GM18498 (cell line): ENCODE data around the gene DISC1.
"Not testable (repeated sequence)": the region's sequence is repeated elsewhere in the genome, so short reads cannot be mapped to it uniquely, and the experiment has no call there.

Experiments used
- ATAC-seq: cut with Tn5 transposase; IDR thresholded peaks from one replicate; pipeline ENCODE4 v1.9.1; 2021; ENCODE audit warnings: mild to moderate bottlenecking, moderate library complexity; ENCODE audit not compliant: unreplicated experiment

The DISC1 gene

DNA sequence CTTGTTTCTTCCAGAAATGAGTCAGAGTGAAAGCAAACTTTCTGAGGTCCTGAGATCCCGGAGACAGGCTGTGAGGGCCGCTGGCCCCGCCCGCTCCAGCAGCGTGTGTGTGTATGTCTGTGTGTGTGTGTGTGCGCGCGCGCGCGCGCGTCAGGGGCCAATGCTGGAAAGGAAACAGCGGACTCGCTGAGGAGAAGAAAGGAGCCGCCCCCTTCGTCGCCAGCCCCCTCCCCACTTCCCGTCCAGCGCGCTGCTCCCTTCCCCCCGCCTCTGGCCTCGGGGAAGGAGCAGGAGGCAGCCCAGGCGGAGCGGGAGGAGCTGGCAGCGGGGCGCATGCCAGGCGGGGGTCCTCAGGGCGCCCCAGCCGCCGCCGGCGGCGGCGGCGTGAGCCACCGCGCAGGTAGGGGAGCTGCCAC lies at the start of gene DISC1:
Gene DISC1 (plus strand): TSS at position 256 of the 416 bp plus-strand sequence. CDS start 78 bp downstream, at position 334.
- peak; percentile 59 for ATAC-seq

GRCh38 chr1:231576804-231577718 lies 49.5 kb upstream of the DISC1 start:
- no peak for ATAC-seq

DNA sequence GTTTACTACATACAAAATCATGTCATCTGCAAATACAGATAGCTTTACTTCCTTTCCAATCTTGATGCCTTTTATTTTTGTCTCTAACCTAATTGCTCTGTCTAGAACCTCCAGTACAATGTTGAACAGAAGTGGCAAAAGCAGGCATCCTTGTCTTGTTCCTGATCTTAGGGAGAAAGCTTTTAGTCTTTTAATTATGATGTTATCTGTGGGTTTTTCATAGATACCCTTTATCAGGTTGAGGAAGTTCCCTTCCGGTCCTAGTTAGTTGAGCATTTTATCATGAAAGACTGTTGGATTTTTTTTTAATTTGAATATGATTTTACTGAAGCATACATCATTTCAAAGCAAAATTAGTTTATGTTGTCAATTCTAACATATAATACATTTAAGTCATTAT lies 45.7 kb upstream of the DISC1 start:
- ATAC-seq: no peak

DNA sequence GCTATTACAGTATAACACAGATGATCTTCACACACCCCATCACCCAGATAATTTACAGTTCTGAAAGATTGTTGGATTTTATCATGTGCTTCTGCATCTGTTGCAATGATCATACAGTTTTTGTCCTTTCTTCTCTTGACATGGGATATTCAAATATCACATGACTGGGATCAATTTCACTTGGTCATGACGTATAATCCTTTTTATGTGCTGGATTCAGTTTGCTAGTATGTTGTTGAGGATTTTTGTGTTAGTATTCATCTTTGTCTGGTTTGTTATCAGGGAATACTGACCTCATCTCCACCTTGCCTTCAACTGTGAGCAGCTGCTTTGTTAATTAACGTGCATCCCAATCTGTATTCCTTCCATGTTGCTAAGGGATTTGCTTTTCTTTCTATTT lies 44.7 kb upstream of the DISC1 start:
- ATAC-seq: no peak

- ATAC-seq: no peak
Observed at GRCh38 chr1:231583376-231583775, 43.2 kb upstream of the DISC1 start.

GRCh38 chr1:231584117-231584516 lies 42.5 kb upstream of the DISC1 start:
- ATAC-seq: no peak

DNA sequence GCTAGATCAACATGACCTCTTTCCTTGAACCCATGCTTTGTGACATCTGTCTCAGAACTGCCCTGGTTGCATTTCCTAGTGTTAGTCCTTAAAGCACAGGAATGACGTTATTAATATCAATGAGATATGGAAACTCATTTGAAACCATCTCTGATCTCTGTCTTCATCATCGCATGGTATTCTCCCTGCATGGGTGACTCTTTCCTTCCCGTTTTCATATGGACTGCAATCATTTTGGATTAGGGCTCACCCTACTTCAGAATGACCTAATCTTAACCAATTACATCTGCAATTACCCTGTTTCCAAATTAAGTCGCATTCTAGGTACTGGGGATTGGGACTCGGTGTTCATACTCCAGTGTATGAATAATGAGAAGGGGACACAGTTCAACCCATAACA lies 41.7 kb upstream of the DISC1 start:
- no peak for ATAC-seq

- ATAC-seq: peak; percentile 60
Observed at GRCh38 chr1:231590453-231591198, 36.0 kb upstream of the DISC1 start.

GRCh38 chr1:231591466-231591865 lies 35.1 kb upstream of the DISC1 start:
- no peak for ATAC-seq

DNA sequence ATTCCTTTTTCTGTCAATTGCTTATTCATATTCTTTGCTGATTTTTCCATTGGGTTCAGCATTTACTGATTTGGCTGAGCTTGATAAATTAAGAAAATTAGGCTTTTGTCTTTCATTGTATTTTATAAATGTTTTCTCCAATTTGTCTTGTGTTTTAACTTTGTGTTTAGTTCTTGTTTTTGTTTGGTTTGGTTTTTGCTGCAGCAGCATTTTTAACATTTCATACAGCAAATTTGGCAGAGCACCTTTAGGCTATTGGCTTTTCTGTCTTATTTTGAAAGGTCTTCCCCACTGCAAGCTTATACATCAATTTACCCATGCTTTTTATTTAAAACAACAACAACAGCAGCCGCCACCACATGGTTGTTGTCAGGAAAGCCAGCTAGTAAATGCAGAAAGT lies 33.8 kb upstream of the DISC1 start:
- no peak for ATAC-seq

GRCh38 chr1:231593264-231593663 lies 33.3 kb upstream of the DISC1 start:
- not testable (repeated sequence) for ATAC-seq

- ATAC-seq: no peak
Observed at GRCh38 chr1:231594123-231594522, 32.5 kb upstream of the DISC1 start.

- no peak for ATAC-seq
Observed at GRCh38 chr1:231594749-231595148, 31.8 kb upstream of the DISC1 start.

DNA sequence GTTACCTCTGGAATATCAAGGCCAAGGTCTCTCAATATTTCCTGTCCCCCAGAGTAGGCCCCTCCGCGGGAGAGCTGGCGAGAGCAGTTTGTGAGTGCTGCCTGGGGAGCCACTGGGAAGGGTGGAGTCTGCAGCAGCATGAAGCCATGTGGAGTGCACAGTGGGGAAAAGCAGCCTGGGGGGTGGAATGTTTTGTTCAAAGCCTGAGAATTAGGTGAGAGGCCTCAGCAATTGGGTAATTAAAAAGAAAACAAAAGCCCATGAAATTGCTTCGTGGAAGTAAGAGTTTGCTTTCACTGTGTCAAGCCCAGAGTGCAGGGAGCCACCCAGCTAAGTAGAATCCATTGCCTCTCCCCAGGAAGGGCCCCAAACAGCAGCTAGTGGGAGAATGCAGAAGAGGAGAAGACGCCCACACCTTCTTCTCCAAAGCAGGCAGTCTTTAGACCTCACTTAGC lies 30.2 kb upstream of the DISC1 start:
- ATAC-seq: no peak

GRCh38 chr1:231597971-231598370 lies 28.6 kb upstream of the DISC1 start:
- ATAC-seq: no peak

GRCh38 chr1:231600458-231600976 lies 26.1 kb upstream of the DISC1 start:
- ATAC-seq: no peak

- no peak for ATAC-seq
Observed at GRCh38 chr1:231601824-231602672, 24.5 kb upstream of the DISC1 start.

DNA sequence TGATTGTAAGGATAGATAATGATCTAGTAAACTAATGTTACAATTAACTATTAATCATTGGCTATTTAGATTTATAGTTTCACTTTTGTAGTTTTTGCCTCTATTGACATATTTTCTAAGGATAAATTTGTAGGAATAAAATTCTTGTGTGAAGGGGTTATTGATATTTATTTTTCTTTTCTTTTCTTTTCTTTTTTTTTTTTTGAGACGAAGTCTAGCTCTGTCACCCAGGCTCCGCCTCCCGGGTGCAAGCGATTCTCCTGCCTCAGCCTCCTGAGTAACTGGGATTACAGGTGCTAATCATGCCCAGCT lies 24.0 kb upstream of the DISC1 start:
- ATAC-seq: no peak

GRCh38 chr1:231603598-231604275 lies 22.9 kb upstream of the DISC1 start:
- peak; percentile 71 for ATAC-seq

DNA sequence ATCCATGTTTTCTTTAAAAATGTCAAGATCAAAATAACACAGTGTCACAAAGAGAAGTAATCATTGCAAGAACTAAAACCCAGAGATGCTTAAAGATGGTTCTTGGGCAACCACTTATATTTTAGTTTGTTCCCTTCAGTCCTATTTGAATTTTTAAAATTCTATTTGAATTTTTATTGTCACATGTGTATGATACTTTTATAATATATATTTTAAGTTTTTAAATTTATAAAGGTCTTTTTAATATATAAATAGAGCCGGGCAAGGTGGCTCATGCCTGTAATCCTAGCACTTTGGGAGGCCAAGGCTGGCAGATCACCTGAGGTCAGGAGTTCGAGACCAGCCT lies 22.3 kb upstream of the DISC1 start:
- no peak for ATAC-seq
